GM06990 (cell line): ENCODE measurements around the gene ARHGAP18.

Experiments used
- DNase-seq: peaks from one replicate; pipeline ENCODE4 v3.0.0-alpha.2; 2011; ENCODE audit not compliant: insufficient read length; ENCODE audit errors: extremely low read depth
- H3K27me3 ChIP-seq: replicated peaks from 2 replicates; pipeline ENCODE4 v1.6.0; 2011; ENCODE audit warnings: low read length; ENCODE audit not compliant: control insufficient read depth, insufficient read depth
- H3K36me3 ChIP-seq: 2 replicates; pipeline ENCODE4 v1.5.1; 2011; ENCODE audit warnings: low read length; ENCODE audit not compliant: control insufficient read depth, insufficient read depth
- H3K4me3 ChIP-seq: replicated peaks from 2 replicates; pipeline ENCODE4 v1.5.1; 2011; ENCODE audit warnings: low read depth, mild to moderate bottlenecking, control low read depth, low read length
- CTCF ChIP-seq: IDR thresholded peaks from 2 replicates; pipeline ENCODE4 v1.5.1; 2011; ENCODE audit warnings: low read length, control low read depth, mild to moderate bottlenecking, inconsistent platforms; ENCODE audit not compliant: insufficient read depth, poor library complexity, severe bottlenecking

The ARHGAP18 gene

GRCh38 chr6:129681913-129682205, 28.1 kb downstream of the ARHGAP18 start:
- no peaks in the 10 kb centered on the region for H3K36me3 ChIP-seq

DNA sequence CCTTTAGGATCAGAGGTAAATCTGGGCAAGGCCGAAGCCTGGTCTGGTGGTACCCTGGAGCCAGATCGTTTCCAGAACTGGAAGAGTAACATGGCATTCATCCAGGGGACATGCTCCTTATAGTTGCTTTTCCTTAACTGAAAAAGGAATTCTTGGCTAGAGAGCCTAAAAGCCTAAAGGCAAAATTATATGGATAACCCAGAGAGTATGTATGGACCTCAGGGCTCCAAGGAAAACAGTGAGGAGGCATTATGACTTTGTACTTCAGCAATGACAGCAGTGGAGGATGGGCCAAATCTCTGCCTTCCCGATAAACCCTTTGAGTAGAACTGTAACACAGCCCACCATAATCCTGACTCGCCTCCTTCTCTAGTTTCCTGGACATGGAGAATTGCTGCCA, 29.3 kb downstream of the ARHGAP18 start:
- Histone ChIP-seq H3K4me3 (no peak overlapping the region), H3K36me3 (no peaks in the 10 kb centered on the region), H3K27me3 (no peaks in the 10 kb centered on the region)
- no peak for DNase-seq
- no peak for TF ChIP-seq CTCF

More at GRCh38 chr6:129681913-129682205, 28.1 kb downstream of the ARHGAP18 start:
- DNase-seq = no peak
- H3K4me3 ChIP-seq = no peak overlapping the region
- TF ChIP-seq CTCF = no peak
- no peaks in the 10 kb centered on the region for H3K27me3 ChIP-seq

DNA sequence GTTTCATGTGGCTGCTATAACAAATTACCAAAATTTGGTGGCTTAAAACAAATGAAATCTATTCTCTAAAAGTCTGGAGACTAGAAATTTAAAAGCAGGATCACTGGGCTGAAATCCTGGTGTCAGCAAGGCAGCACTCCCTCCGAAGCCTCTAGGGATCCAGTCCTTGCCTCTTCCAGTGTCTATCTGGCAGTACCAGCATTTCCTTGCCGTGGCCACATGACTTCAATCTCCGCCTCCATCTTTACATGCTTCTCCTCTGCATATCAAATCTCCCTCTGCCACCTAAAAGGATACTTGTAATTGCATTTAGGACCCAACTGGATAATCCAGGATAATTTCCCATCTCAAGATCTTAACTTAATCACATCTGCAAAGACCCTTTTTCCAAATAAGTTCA, 30.2 kb downstream of the ARHGAP18 start:
- Histone ChIP-seq H3K4me3 (no peak overlapping the region), H3K27me3 (no peaks in the 10 kb centered on the region), H3K36me3 (no peaks in the 10 kb centered on the region)
- no peak for TF ChIP-seq CTCF
- DNase-seq = no peak

GRCh38 chr6:129679275-129679674, 30.7 kb downstream of the ARHGAP18 start:
- H3K36me3 ChIP-seq = no peaks in the 10 kb centered on the region
- DNase-seq = no peak
- no peaks in the 10 kb centered on the region for H3K27me3 ChIP-seq
- H3K4me3 ChIP-seq = no peak overlapping the region
- no peak for TF ChIP-seq CTCF

DNA sequence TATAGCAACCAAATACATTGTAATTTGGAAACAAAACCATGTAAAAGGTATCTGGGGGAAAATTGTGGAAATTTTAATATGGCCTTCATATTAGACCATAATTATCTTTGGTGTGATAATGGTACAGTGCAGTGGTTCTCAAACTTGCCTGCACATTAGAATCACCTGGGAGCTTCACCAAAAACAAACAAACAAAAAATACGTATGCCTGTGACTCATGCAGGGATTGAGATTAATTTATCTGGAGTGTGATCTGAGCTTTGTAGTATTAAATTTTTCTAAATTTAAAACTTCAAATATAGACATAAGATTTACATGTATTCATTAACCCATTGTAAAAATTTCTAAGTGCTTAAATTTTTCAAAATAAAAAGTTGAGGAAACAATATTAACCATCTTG, 31.5 kb downstream of the ARHGAP18 start:
- DNase-seq = no peak
- no peak for TF ChIP-seq CTCF
- no peaks in the 10 kb centered on the region for H3K27me3 ChIP-seq
- no peaks in the 10 kb centered on the region for H3K36me3 ChIP-seq
- H3K4me3 ChIP-seq = no peak overlapping the region

GRCh38 chr6:129677620-129678325, 32.2 kb downstream of the ARHGAP18 start:
- H3K36me3 ChIP-seq = no peaks in the 10 kb centered on the region
- no peak for DNase-seq

More at GRCh38 chr6:129677620-129678325, 32.2 kb downstream of the ARHGAP18 start:
- H3K27me3 ChIP-seq = no peaks in the 10 kb centered on the region
- H3K4me3 ChIP-seq = no peak overlapping the region
- TF ChIP-seq CTCF = no peak
